Heart left ventricle (tissue), 16 donors: ENCODE data around the gene NEMP2. TPM values are rescaled to one million over a fixed set of nuclear protein-coding genes. Genes with fewer than 3 reads are reported as not detected.
A peak's percentile ranks its signal among the peaks of the same experiment; 100 is the strongest.

Experiments
- ATAC-seq, 4 donors: fragments of 200-7000 bp; cut with Tn5 transposase; one replicate each; pipeline ENCODE4 v1.9.1; 2020 to 2022; ENCODE audit warnings: moderate library complexity in 4 of 4, mild to moderate bottlenecking in 3 of 4, moderate number of reproducible peaks in 1 of 4
- DNase-seq, 5 donors: peaks; one replicate each; pipeline ENCODE4 v3.0.0-alpha.2; 2020
- H3K27ac ChIP-seq, 12 donors: fragments of 200-600 bp; sonication (generic) in 4 of 12; one replicate each; pipeline versions ENCODE4 v1.5.0 to v1.8.0; 2016 to 2022; ENCODE audit warnings: mild to moderate bottlenecking in 2 of 12
- H3K27me3 ChIP-seq, 9 donors: fragments of 200-600 bp; sonication (generic) in 2 of 9; one replicate each; pipeline versions ENCODE4 v1.5.1 to v1.8.0; 2016 to 2022; ENCODE audit warnings: mild to moderate bottlenecking in 3 of 9
- H3K36me3 ChIP-seq, 9 donors: fragments of 200-600 bp; sonication (generic) in 2 of 9; one replicate each; pipeline versions ENCODE4 v1.5.0 to v1.8.0; 2018 to 2022; ENCODE audit warnings: mild to moderate bottlenecking in 2 of 9
- H3K4me1 ChIP-seq, 12 donors: fragments of 200-600 bp; sonication (generic) in 4 of 12; one replicate each; pipeline versions ENCODE4 v1.5.0 to v1.8.0; 2016 to 2022; ENCODE audit warnings: mild to moderate bottlenecking in 3 of 12
- H3K4me3 ChIP-seq, 12 donors: fragments of 200-600 bp; sonication (generic) in 4 of 12; one replicate each; pipeline versions ENCODE4 v1.5.0 to v1.8.0; 2017 to 2022; ENCODE audit warnings: mild to moderate bottlenecking in 9 of 12, moderate library complexity in 4 of 12
- H3K9me3 ChIP-seq, 12 donors: fragments of 200-600 bp; sonication (generic) in 4 of 12; one replicate each; pipeline versions ENCODE4 v1.5.0 to v1.8.0; 2016 to 2022; ENCODE audit warnings: mild to moderate bottlenecking in 1 of 12
- CTCF ChIP-seq, 12 donors: fragments of 200-600 bp; sonication (generic) in 4 of 12; IDR thresholded peaks; one replicate each; pipeline versions ENCODE4 v1.5.0 to v1.8.0; 2018 to 2022; ENCODE audit warnings: antibody characterized with exemption in 12 of 12, mild to moderate bottlenecking in 5 of 12
- POLR2A ChIP-seq, 2 donors: fragments of 450-650 bp; IDR thresholded peaks; one replicate each; pipeline ENCODE4 v1.6.1; 2017; ENCODE audit warnings: antibody characterized with exemption in 2 of 2, mild to moderate bottlenecking in 2 of 2, moderate library complexity in 2 of 2
- WGBS, 4 donors: extraction: QIAGEN DNeasy Blood & Tissue Kit in 2 of 4; methylation state at CpG; one replicate each; pipeline versions ENCODE4 v1.1.5 to v1.1.7; 2013 to 2018; 5-methylcytosine and 5-hydroxymethylcytosine counted together
- intact Hi-C, 10 donors: fragments of 100-400 bp; cut with DNase I; formaldehyde crosslinking; loops; one replicate each; pipeline versions ENCODE4 v1.11.1 to v1.14.2; 2022
- polyA plus RNA-seq, 2 donors: library from polyadenylated mRNA; stranded (reverse); fragments of 200-250 nt; gene quantifications; one replicate each; pipeline ENCODE4 v1.2.3, GENCODE V29; 2013
- total RNA-seq, 9 donors: library from RNA; depleted of rRNA in 2 of 9; stranded (reverse); fragments of >200 nt in 2 of 9; fragmentation: NEBNext Ultra II Directional in 3 of 9; extraction: Animal tissue kit (Norgen Biotek cat#: 25700) in 3 of 9; gene quantifications; one replicate each; pipeline versions ENCODE4 v1.1.0 to v1.2.4, GENCODE V29; 2016 to 2023
- donor health status: ischemic (EF 13 %, LVEDD 7.1; RV severe dilation, severe dysfunction).
- donor health status: healthy with polysubstance abuse.
- donor health status: DM: no; HTN: yes; CAD: no.
- donor health status: DM: no; HTN: no; CAD: no.
- donor health status: ischemic (EF 25% LVEDD 6.9; RV normal size, moderate dysfunction).
- donor health status: ischemic (EF 25% LVEDD 5.7; RV mildly dilated, moderate dysfunction).
- donor health status: healthy.
- donor health status: DM: yes; HTN: yes; CAD: no.
- donor health status: ischemic (EF 35%, LVEDD 5.7; RV mildly dilated, moderate dysfunction).
- donor health status: nonischemic (EF 11% LVEDD 7.7; RV severe dilation, severe dysfunction).
- donor health status: DM: yes; HTN: yes; CAD: no.
- donor health status: PGD.
- donor health status: ischemic (EF 29% LVEDD 5.4; RV normal size, mild dysfunction).
- donor health status: nonischemic (EF 23%, LVEDD 6.1; RV moderate dilation, normal function).

NEMP2 gene
- total and polyA plus RNA-seq, 11 donors: 0.42 to 4.6 (median 2.2) TPM

DNA sequence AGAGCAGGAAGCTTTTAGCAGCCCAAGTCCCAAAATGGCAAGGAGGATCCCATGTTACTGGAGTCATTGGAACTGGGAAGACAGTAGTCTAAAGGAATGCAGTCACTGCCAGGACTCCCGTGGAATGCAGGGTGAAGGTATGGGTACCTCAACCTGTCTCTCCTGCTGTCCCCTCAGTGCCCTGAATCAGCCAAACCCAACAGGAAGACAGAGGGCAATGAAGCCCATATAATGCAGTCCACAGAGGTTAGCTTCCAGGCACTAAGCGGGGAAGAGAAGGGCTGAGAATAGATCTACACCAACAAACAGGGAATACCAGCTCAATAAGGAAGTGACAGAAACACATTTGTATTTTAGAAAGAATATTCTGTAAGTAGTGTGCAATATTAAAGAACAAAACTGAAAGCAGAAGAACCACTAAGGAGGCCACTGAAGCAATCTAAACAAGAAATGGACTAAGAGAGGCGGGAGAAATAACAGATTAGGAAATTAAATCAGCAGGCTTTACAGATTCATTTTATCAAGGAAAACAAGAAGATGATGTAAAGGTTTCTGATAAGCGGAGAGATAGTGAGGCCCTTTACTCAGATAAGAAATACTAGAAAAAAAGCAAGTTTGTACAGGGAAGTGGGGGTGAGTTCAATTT, 8.3 kb downstream of the NEMP2 start:
- ATAC-seq: peak in 1 of 4 donors; percentile 27
- intact Hi-C loops: loop anchor here in 1 of 10 donors (10.0 kb wide), 1 partner anchor 279 kb away; no protein-coding TSS in a partner anchor
- TF ChIP-seq POLR2A (IDR thresholded peaks at IDR 0.05) (no peak), CTCF (IDR thresholded peaks at IDR 0.05) (no peak)

DNA sequence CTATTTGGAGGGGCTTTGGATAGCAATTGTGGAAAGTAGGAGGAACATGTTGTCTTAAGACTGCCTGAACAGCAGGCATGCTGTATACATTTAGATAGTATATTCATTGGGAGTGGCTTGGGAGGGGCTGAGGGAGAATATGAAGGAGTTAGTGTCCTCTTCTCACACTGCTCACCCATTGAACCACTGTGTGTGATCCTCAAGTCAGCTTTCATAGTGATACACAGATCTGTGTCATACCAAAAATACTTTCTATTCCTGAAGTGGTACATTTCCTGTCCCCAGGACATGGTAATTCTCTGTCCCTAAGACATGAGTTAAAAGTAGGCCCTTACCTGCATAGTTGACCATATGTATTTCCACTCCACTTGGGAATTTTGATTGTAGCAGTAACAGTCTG, 9.6 kb downstream of the NEMP2 start:
- ATAC-seq (no peak), DNase-seq (no peak)
- H3K4me3 ChIP-seq: no peak overlapping the region
- peaks cover 0 to 37% (median under 1%) of the 10 kb centered on the region in 12 donors for H3K4me1 ChIP-seq
- TF ChIP-seq POLR2A (IDR thresholded peaks at IDR 0.05): no peak
- no peak for TF ChIP-seq CTCF (IDR thresholded peaks at IDR 0.05)
- H3K27ac ChIP-seq: no peak overlapping the region
- no peaks in the 10 kb centered on the region for H3K27me3 ChIP-seq
- H3K36me3 ChIP-seq: peaks cover 0 to 5% (median 0%) of the 10 kb centered on the region in 9 donors
- intact Hi-C loops: loop anchor here in 1 of 10 donors (10.0 kb wide), 1 partner anchor 280 kb away; no protein-coding TSS in a partner anchor
- no peaks in the 10 kb centered on the region for H3K9me3 ChIP-seq

More for the DNA sequence above, 8.3 kb downstream of the NEMP2 start:
- no peak overlapping the region for H3K4me3 ChIP-seq
- H3K36me3 ChIP-seq: peaks cover 0 to 5% (median 0%) of the 10 kb centered on the region in 9 donors
- no peaks in the 10 kb centered on the region for H3K27me3 ChIP-seq
- DNase-seq: no peak
- H3K27ac ChIP-seq: peak overlapping the region in 1 of 12 donors; percentile 23
- 89 to 94% (median 93%) methylated on average over 4 of the region's 4 CpGs for WGBS, 4 donors
- H3K9me3 ChIP-seq: no peaks in the 10 kb centered on the region
- H3K4me1 ChIP-seq: peaks cover 0 to 49% (median 8%) of the 10 kb centered on the region in 12 donors

GRCh38 chr2:190519975-190520767, 14.4 kb downstream of the NEMP2 start:
- 87 to 98% (median 94%) methylated on average over 1 of the region's 1 CpG for WGBS, 4 donors
- ATAC-seq (no peak), DNase-seq (no peak)
- Histone ChIP-seq H3K27ac (no peak overlapping the region), H3K36me3 (peaks cover 0 to 19% (median 0%) of the 10 kb centered on the region in 9 donors), H3K27me3 (no peaks in the 10 kb centered on the region), H3K4me3 (no peak overlapping the region), H3K4me1 (no peaks in the 10 kb centered on the region), H3K9me3 (no peaks in the 10 kb centered on the region)
- no peak for TF ChIP-seq CTCF (IDR thresholded peaks at IDR 0.05)
- no peak for TF ChIP-seq POLR2A (IDR thresholded peaks at IDR 0.05)
- intact Hi-C loops: loop anchor here in 3 of 10 donors (10.0 kb wide), 2 partner anchors 285 to 435 kb away; no protein-coding TSS in a partner anchor

DNA sequence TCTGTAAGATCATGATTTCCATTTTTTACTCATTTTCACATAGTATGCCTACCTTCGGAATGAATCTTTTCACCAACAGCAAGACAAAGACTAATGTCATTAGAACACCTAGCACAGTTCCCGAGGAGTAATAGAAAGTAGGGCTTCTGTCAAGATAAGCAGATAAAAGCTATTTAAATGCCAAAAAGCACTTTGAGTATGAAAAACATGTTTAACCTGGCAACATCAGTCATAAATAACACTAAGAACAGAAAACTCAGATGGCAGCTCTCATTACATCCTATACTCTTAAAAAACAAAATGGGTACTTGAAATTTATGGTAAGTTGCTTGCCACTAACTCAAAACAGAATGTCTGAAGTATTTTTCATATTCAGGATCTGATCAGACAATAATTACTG, 17.1 kb downstream of the NEMP2 start:
- 94 to 97% (median 95%) methylated on average over 2 of the region's 2 CpGs for WGBS, 4 donors

More for the DNA sequence above, 17.1 kb downstream of the NEMP2 start:
- TF ChIP-seq CTCF (IDR thresholded peaks at IDR 0.05): no peak
- no peak for TF ChIP-seq POLR2A (IDR thresholded peaks at IDR 0.05)
- no peak for DNase-seq
- Histone ChIP-seq H3K4me3 (no peak overlapping the region), H3K9me3 (no peaks in the 10 kb centered on the region), H3K27me3 (no peaks in the 10 kb centered on the region), H3K27ac (no peak overlapping the region), H3K36me3 (peaks cover 0 to 28% (median 3%) of the 10 kb centered on the region in 9 donors), H3K4me1 (no peaks in the 10 kb centered on the region)
- intact Hi-C loops: loop anchor here in 3 of 10 donors (10.0 kb wide), 2 partner anchors 287 to 433 kb away; no protein-coding TSS in a partner anchor
- ATAC-seq: no peak
